Neural cell (in vitro differentiated cells): ENCODE measurements around the gene KLHDC3.

Experiments
- CTCF ChIP-seq: fragments of 450-650 bp; IDR thresholded peaks from 2 replicates; pipeline ENCODE4 v1.5.1; 2014; ENCODE audit warnings: antibody characterized with exemption, mild to moderate bottlenecking, moderate library complexity; ENCODE audit not compliant: poor library complexity, severe bottlenecking
- EP300 ChIP-seq: fragments of 450-650 bp; conservative IDR thresholded peaks from 2 replicates; pipeline ENCODE4 v1.6.1; 2014; ENCODE audit warnings: antibody characterized with exemption, mild to moderate bottlenecking, moderate library complexity; ENCODE audit not compliant: poor library complexity, severe bottlenecking
- POLR2AphosphoS5 ChIP-seq: IDR thresholded peaks from 2 replicates; pipeline ENCODE4 v1.6.1; 2012
- RAD21 ChIP-seq: fragments of 450-650 bp; conservative IDR thresholded peaks from 2 replicates; pipeline ENCODE4 v1.6.1; 2014; ENCODE audit warnings: antibody characterized with exemption, mild to moderate bottlenecking, moderate library complexity
- SMC3 ChIP-seq: fragments of 450-650 bp; conservative IDR thresholded peaks from 2 replicates; pipeline ENCODE4 v1.6.1; 2014; ENCODE audit warnings: antibody characterized with exemption, mild to moderate bottlenecking, moderate library complexity; ENCODE audit not compliant: poor library complexity
- TAF1 ChIP-seq: IDR thresholded peaks from 2 replicates; pipeline ENCODE4 v1.6.1; 2012; ENCODE audit warnings: low read depth

- TF ChIP-seq CTCF, result no peak
- no peak for TF ChIP-seq TAF1
- TF ChIP-seq EP300, result no peak
- TF ChIP-seq POLR2AphosphoS5, result no peak
- TF ChIP-seq SMC3, result no peak
- TF ChIP-seq RAD21, result no peak
Observed at GRCh38 chr6:43016943-43017334, 2.9 kb downstream of the KLHDC3 start.
